HCT116 (cell line): ENCODE data around the gene PCIF1. TPM values are rescaled to one million over a fixed set of nuclear protein-coding genes. Genes with fewer than 3 reads are reported as not detected.

Experiments
- ATAC-seq: fragments of 200-7000 bp; cut with Tn5 transposase; 2 replicates; pipeline ENCODE4 v1.9.1; 2020; ENCODE audit warnings: mild to moderate bottlenecking, moderate library complexity
- BruUV-seq: library from RNA; stranded (reverse); fragments of 400-500 nt; replicated peaks from 2 replicates; lab custom pipeline; 2021; lab: Mats Ljungman, UMichigan
- CTCF ChIA-PET: fragments of 300-600 bp; sonication (Branson Sonifier 250); formaldehyde crosslinking; loops from one replicate; lab custom pipeline; 2021; ENCODE audit warnings: antibody characterized with exemption; lab: Charles Lee
- POLR2A ChIA-PET: fragments of 300-600, 350-600 bp; sonication (Branson Sonifier 250); formaldehyde crosslinking; loops from one replicate; lab custom pipeline; 2021; ENCODE audit warnings: antibody characterized with exemption; lab: Charles Lee
- RAD21 ChIA-PET, 2 experiments: fragments of 300-600 bp; sonication (Branson Sonifier 250); formaldehyde crosslinking; loops; one replicate each; lab custom pipeline; 2023; ENCODE audit warnings: low total read pairs in 2 of 2; ENCODE audit not compliant: uncharacterized antibody in 2 of 2, unreplicated experiment in 2 of 2, low non-redundant PET in 1 of 2; lab: Charles Lee
- DNase-seq: peaks from one replicate; pipeline ENCODE4 v3.0.0-alpha.2; 2010; ENCODE audit warnings: low read depth, low spot score
- H2AFZ ChIP-seq: fragments of 200-600 bp; shearing (Covaris generic), sonication (generic); 2 replicates; pipeline ENCODE4 v1.6.1; 2017; ENCODE audit warnings: low read depth, mixed run types, mixed read lengths, antibody characterized with exemption, low read length; ENCODE audit not compliant: poor library complexity, severe bottlenecking
- H3K27ac ChIP-seq: 2 replicates; pipeline ENCODE4 v1.5.1; 2012; ENCODE audit warnings: low read depth, low read length
- H3K27me3 ChIP-seq: fragments of 200-600 bp; sonication (generic); 2 replicates; pipeline ENCODE4 v1.6.1; 2016; ENCODE audit warnings: mixed run types, low read length, mixed read lengths; ENCODE audit not compliant: insufficient read depth
- H3K36me3 ChIP-seq, 2 experiments: fragments of 200-500 bp in 1 of 2; fragments of 200-600 bp in 1 of 2; sonication (Bioruptor generic) in 1 of 2; sonication (generic) in 1 of 2; 2 replicates each; pipeline versions ENCODE4 v1.5.1 to v1.6.1; 2014 to 2016; ENCODE audit warnings: low read length in 2 of 2, inconsistent platforms in 1 of 2, mixed read lengths in 1 of 2, mixed run types in 1 of 2; ENCODE audit not compliant: insufficient read depth in 2 of 2, control insufficient read depth in 1 of 2
- H3K4me1 ChIP-seq, 2 experiments: fragments of 200-600 bp in 1 of 2; sonication (generic) in 1 of 2; 2 replicates each; pipeline versions ENCODE4 v1.5.1 to v1.6.1; 2012 to 2017; ENCODE audit warnings: low read length in 2 of 2, inconsistent platforms in 1 of 2, mild to moderate bottlenecking in 1 of 2, mixed read lengths in 1 of 2, mixed run types in 1 of 2, moderate library complexity in 1 of 2; ENCODE audit not compliant: insufficient read depth in 2 of 2, control insufficient read depth in 1 of 2
- H3K4me2 ChIP-seq: fragments of 200-600 bp; sonication (generic); 2 replicates; pipeline ENCODE4 v1.6.1; 2017; ENCODE audit warnings: mixed run types, low read length, mixed read lengths
- H3K4me3 ChIP-seq, 2 experiments: fragments of 200-600 bp in 1 of 2; sonication (generic) in 1 of 2; replicated peaks in 1 of 2; 2 replicates each; pipeline ENCODE4 v1.5.1; 2011 to 2016; ENCODE audit warnings: low read length in 2 of 2, control low read depth in 1 of 2, low read depth in 1 of 2, mild to moderate bottlenecking in 1 of 2, mixed read lengths in 1 of 2, mixed run types in 1 of 2
- H3K79me2 ChIP-seq: fragments of 200-600 bp; sonication (generic); 2 replicates; pipeline ENCODE4 v1.6.1; 2017; ENCODE audit warnings: mild to moderate bottlenecking, mixed run types, low read length, moderate library complexity, mixed read lengths; ENCODE audit not compliant: insufficient read depth
- H3K9ac ChIP-seq: fragments of 200-600 bp; sonication (generic); 2 replicates; pipeline ENCODE4 v1.6.1; 2016; ENCODE audit warnings: low read length, mixed read lengths
- H3K9me2 ChIP-seq: fragments of 200-600 bp; sonication (generic), shearing (Covaris generic); 2 replicates; pipeline ENCODE4 v1.6.1; 2017; ENCODE audit warnings: mixed run types, mild to moderate bottlenecking, moderate library complexity; ENCODE audit not compliant: insufficient read depth
- H3K9me3 ChIP-seq, 2 experiments: fragments of 200-500 bp in 1 of 2; fragments of 200-600 bp in 1 of 2; sonication (Bioruptor generic) in 1 of 2; sonication (generic) in 1 of 2; 2 replicates each; pipeline ENCODE4 v1.6.1; 2014 to 2017; ENCODE audit warnings: low read length in 2 of 2, mixed read lengths in 2 of 2, inconsistent platforms in 1 of 2, low read depth in 1 of 2, mild to moderate bottlenecking in 1 of 2, mixed run types in 1 of 2, moderate library complexity in 1 of 2; ENCODE audit not compliant: control insufficient read depth in 1 of 2, insufficient read depth in 1 of 2
- H4K20me1 ChIP-seq: fragments of 200-600 bp; sonication (generic), shearing (Covaris generic); 2 replicates; pipeline ENCODE4 v1.6.1; 2017; ENCODE audit warnings: mixed run types, mild to moderate bottlenecking, moderate library complexity; ENCODE audit not compliant: insufficient read depth
- CBX3 ChIP-seq: IDR thresholded peaks from 2 replicates; pipeline ENCODE4 v1.6.1; 2012; ENCODE audit warnings: low read depth
- CEBPB ChIP-seq: IDR thresholded peaks from 2 replicates; pipeline ENCODE4 v1.6.1; 2012; ENCODE audit warnings: low read depth
- EGR1 ChIP-seq: IDR thresholded peaks from 2 replicates; pipeline ENCODE4 v1.6.1; 2012; ENCODE audit warnings: low read depth
- ELF1 ChIP-seq: IDR thresholded peaks from 2 replicates; pipeline ENCODE4 v1.6.1; 2012; ENCODE audit warnings: low read depth, borderline replicate concordance
- EZH2 ChIP-seq: fragments of 200-600 bp; sonication (generic); IDR thresholded peaks from 2 replicates; pipeline ENCODE4 v1.6.1; 2017; ENCODE audit warnings: antibody characterized with exemption, mixed run types
- EZH2phosphoT487 ChIP-seq: fragments of 200-600 bp; IDR thresholded peaks from 2 replicates; pipeline ENCODE4 v1.6.1; 2018; ENCODE audit warnings: antibody characterized with exemption, borderline replicate concordance
- FOSL1 ChIP-seq: IDR thresholded peaks from 2 replicates; pipeline ENCODE4 v1.6.1; 2012; ENCODE audit warnings: low read depth
- JUND ChIP-seq: IDR thresholded peaks from 2 replicates; pipeline ENCODE4 v1.6.1; 2012
- POLR2A ChIP-seq: IDR thresholded peaks from 2 replicates; pipeline ENCODE4 v1.7.0; 2011; ENCODE audit warnings: borderline replicate concordance; ENCODE audit not compliant: insufficient read depth, insufficient read length; ENCODE audit errors: extremely low read depth
- POLR2AphosphoS5 ChIP-seq: IDR thresholded peaks from 2 replicates; pipeline ENCODE4 v1.6.1; 2011; ENCODE audit warnings: mild to moderate bottlenecking, low read depth, low read length, moderate library complexity
- RAD21 ChIP-seq: IDR thresholded peaks from 2 replicates; pipeline ENCODE4 v1.6.1; 2012; ENCODE audit warnings: low read depth, mild to moderate bottlenecking
- SIN3A ChIP-seq: IDR thresholded peaks from 2 replicates; pipeline ENCODE4 v1.6.1; 2012; ENCODE audit warnings: low read depth
- SP1 ChIP-seq: IDR thresholded peaks from 2 replicates; pipeline ENCODE4 v1.6.1; 2012; ENCODE audit warnings: low read depth
- SRF ChIP-seq: IDR thresholded peaks from 2 replicates; pipeline ENCODE4 v1.6.1; 2012; ENCODE audit warnings: low read depth
- YY1 ChIP-seq: IDR thresholded peaks from 2 replicates; pipeline ENCODE4 v1.6.1; 2011; ENCODE audit warnings: low read length, low read depth, moderate library complexity, mild to moderate bottlenecking; ENCODE audit not compliant: insufficient replicate concordance; ENCODE audit errors: extremely low read depth
- ZFX ChIP-seq: fragments of 450-650 bp; IDR thresholded peaks from 2 replicates; pipeline ENCODE4 v1.6.1; 2017
- ZNF274 ChIP-seq: fragments of 200-500 bp; sonication (Bioruptor generic); IDR thresholded peaks from 2 replicates; pipeline ENCODE4 v1.6.1; 2014; ENCODE audit warnings: mild to moderate bottlenecking, low read depth, low read length, inconsistent platforms
- intact Hi-C: fragments of 100-400 bp; cut with micrococcal nuclease; formaldehyde crosslinking; loops from 2 replicates; pipeline ENCODE4 v1.10.0; 2022
- total RNA-seq: library from RNA; stranded (reverse); gene quantifications from one replicate; pipeline ENCODE4 v1.2.1, GENCODE V29; 2021; ENCODE audit not compliant: unreplicated experiment
- TF ChIP-seq, protein P1 (sequence below): IDR thresholded peaks from 2 replicates; pipeline ENCODE4 v1.6.1; 2012
- TF ChIP-seq, protein P2 (sequence below): IDR thresholded peaks from 2 replicates; pipeline ENCODE4 v1.6.1; 2012
- TF ChIP-seq, protein P3 (sequence below), 3 experiments: fragments of 200-600 bp in 1 of 3; sonication (generic) in 1 of 3; IDR thresholded peaks in 2 of 3; conservative IDR thresholded peaks in 1 of 3; 2 replicates each; pipeline ENCODE4 v1.5.1; 2012 to 2017; ENCODE audit warnings: low read depth in 2 of 3, low read length in 2 of 3, antibody characterized with exemption in 1 of 3, borderline replicate concordance in 1 of 3, control low read depth in 1 of 3, mild to moderate bottlenecking in 1 of 3, mixed read lengths in 1 of 3, mixed run types in 1 of 3, moderate library complexity in 1 of 3; ENCODE audit not compliant: insufficient read depth in 1 of 3
- TF ChIP-seq, protein P4 (sequence below): IDR thresholded peaks from 2 replicates; pipeline ENCODE4 v1.6.1; 2011; ENCODE audit warnings: mild to moderate bottlenecking, low read length, moderate library complexity; ENCODE audit not compliant: insufficient replicate concordance; ENCODE audit errors: extremely low read depth

PCIF1 gene
- total RNA-seq, 1 experiment from 2014 or later: 31.8 TPM

DNA sequence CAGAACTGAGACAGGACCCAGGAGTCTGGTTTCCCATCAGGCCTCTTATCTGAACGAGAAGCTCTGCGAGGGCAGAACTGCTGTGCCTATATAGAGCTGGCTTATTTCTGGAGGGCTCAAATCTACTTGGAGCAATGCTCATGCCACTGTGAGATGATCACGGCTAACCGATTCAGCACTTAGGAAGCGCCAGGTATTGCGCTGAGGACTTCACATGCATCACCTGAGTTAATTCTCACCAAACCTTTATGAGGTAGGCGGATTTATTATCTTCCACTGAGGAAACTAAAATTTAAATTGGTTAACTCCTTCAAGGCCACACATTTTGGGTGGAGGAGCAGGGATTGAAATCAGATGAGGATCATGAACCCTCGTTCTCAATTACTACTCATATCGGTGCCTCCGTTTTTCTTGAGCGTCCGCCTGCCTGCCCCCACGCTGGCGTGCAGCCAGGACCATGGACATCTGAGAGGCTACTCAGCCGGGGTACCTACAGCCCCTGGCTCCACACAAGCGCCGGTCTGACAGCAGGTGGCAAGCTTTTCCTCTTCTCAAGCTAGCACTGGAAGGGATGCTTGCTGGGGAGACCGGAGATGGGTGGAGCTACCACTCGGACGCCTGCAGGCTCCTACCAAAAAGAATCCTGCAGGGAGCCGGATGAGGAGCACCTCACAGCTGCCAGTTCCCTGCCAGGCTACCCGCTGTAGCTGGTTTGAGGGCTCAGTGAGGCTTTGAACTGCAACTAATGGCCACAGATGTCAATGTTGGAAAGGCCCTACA is 1.0 kb upstream of the PCIF1 start:
- Histone ChIP-seq H3K9ac (peak overlapping the region; percentile 98), H3K36me3 (peaks cover 5 to 13% of the 10 kb centered on the region in 2 experiments), H3K79me2 (peaks cover 30% of the 10 kb centered on the region), H3K9me2 (no peaks in the 10 kb centered on the region), H3K4me3 (peak overlapping the region; percentile 94 to 97), H3K27me3 (no peaks in the 10 kb centered on the region), H2AFZ (no peak overlapping the region), H3K27ac (peak overlapping the region; percentile 100), H3K9me3 (no peaks in the 10 kb centered on the region), H4K20me1 (no peaks in the 10 kb centered on the region), H3K4me1 (peaks cover 4 to 27% of the 10 kb centered on the region in 2 experiments; a peak in 3 of 4 replicates), H3K4me2 (peak overlapping the region; percentile 87)
- ChIA-PET RAD21 (no interaction called here), POLR2A (interaction anchor here (1.0 to 2.6 kb wide), 7 partner anchors 8 to 53 kb away, joined by 3 to 36 read pairs (median 5); partner anchors contain the start of genes ZNF335 and ZSWIM1), CTCF (interaction anchor here (0.7 to 2.6 kb wide), 6 partner anchors 11 to 109 kb away, joined by 3 to 30 read pairs (median 4); no protein-coding TSS in a partner anchor)
- BruUV-seq: TSS peak; percentile 82
- TF ChIP-seq ELF1: no peak
- no peak for TF ChIP-seq YY1
- TF ChIP-seq EZH2phosphoT487: no peak
- TF ChIP-seq, protein P1, sequence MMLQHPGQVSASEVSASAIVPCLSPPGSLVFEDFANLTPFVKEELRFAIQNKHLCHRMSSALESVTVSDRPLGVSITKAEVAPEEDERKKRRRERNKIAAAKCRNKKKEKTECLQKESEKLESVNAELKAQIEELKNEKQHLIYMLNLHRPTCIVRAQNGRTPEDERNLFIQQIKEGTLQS: no peak
- no peak for TF ChIP-seq POLR2A
- TF ChIP-seq SP1: peak; percentile 21; the same call in 1 of the 2 replicates
- TF ChIP-seq CBX3: no peak
- no peak for TF ChIP-seq JUND
- no peak for TF ChIP-seq ZFX
- TF ChIP-seq, protein P2, sequence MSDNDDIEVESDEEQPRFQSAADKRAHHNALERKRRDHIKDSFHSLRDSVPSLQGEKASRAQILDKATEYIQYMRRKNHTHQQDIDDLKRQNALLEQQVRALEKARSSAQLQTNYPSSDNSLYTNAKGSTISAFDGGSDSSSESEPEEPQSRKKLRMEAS: no peak
- no peak for TF ChIP-seq EZH2
- peak; percentile 63; the same call in 1 of the 2 replicates for TF ChIP-seq POLR2AphosphoS5
- TF ChIP-seq FOSL1: no peak
- TF ChIP-seq, protein P3, sequence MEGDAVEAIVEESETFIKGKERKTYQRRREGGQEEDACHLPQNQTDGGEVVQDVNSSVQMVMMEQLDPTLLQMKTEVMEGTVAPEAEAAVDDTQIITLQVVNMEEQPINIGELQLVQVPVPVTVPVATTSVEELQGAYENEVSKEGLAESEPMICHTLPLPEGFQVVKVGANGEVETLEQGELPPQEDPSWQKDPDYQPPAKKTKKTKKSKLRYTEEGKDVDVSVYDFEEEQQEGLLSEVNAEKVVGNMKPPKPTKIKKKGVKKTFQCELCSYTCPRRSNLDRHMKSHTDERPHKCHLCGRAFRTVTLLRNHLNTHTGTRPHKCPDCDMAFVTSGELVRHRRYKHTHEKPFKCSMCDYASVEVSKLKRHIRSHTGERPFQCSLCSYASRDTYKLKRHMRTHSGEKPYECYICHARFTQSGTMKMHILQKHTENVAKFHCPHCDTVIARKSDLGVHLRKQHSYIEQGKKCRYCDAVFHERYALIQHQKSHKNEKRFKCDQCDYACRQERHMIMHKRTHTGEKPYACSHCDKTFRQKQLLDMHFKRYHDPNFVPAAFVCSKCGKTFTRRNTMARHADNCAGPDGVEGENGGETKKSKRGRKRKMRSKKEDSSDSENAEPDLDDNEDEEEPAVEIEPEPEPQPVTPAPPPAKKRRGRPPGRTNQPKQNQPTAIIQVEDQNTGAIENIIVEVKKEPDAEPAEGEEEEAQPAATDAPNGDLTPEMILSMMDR (IDR thresholded peaks at IDR 0.05 in 2 of 3, conservative IDR thresholded peaks at IDR 0.05 in 1 of 3; ENCODE audit: borderline replicate concordance in 1 of 3, insufficient read depth in 1 of 3, low read depth in 2 of 3, low read length in 2 of 3): peak in 1 of 3 experiments; percentile 42; a peak in 3 of 6 replicates
- no peak for TF ChIP-seq CEBPB
- TF ChIP-seq RAD21: peak; percentile 52; the same call in 1 of the 2 replicates
- TF ChIP-seq, protein P4, sequence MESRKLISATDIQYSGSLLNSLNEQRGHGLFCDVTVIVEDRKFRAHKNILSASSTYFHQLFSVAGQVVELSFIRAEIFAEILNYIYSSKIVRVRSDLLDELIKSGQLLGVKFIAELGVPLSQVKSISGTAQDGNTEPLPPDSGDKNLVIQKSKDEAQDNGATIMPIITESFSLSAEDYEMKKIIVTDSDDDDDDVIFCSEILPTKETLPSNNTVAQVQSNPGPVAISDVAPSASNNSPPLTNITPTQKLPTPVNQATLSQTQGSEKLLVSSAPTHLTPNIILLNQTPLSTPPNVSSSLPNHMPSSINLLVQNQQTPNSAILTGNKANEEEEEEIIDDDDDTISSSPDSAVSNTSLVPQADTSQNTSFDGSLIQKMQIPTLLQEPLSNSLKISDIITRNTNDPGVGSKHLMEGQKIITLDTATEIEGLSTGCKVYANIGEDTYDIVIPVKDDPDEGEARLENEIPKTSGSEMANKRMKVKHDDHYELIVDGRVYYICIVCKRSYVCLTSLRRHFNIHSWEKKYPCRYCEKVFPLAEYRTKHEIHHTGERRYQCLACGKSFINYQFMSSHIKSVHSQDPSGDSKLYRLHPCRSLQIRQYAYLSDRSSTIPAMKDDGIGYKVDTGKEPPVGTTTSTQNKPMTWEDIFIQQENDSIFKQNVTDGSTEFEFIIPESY: no peak
- TF ChIP-seq ZNF274: no peak
- no peak for TF ChIP-seq EGR1
- no peak for TF ChIP-seq SRF
- no peak for TF ChIP-seq SIN3A
- peak; percentile 66 for DNase-seq
- peak; percentile 58 for ATAC-seq
- intact Hi-C loops: loop anchor here (10.0 kb wide), 2 partner anchors 99 to 389 kb away; partner anchors contain the start of genes EPPIN and SNX21
